ENCODE results near the gene ENTPD6. TPM values are rescaled to one million over a fixed set of nuclear protein-coding genes. Genes with fewer than 3 reads are reported as not detected.

The ENTPD6 gene
- total and polyA plus RNA-seq, 10 donors: 23.0 to 49.6 (median 35.6) TPM

- peak within 1 kb of the TSS; percentile 61 to 92 (median 88) for H3K27ac ChIP-seq
- peaks cover 0 to 7% (median 0%) of the 10 kb centered on the region in 8 donors for H3K9me3 ChIP-seq
- peak within 1 kb of the TSS; percentile 89 to 99 (median 97) for H3K4me3 ChIP-seq
- DNase-seq: peak; percentile 96
- TF ChIP-seq POLR2AphosphoS5 (IDR thresholded peaks at IDR 0.05) (peak; percentile 96 to 98 (median 98)), POLR2A (IDR thresholded peaks at IDR 0.05) (peak in 1 of 3 donors; percentile 78), CTCF (IDR thresholded peaks at IDR 0.05 in 8 of 11, conservative IDR thresholded peaks at IDR 0.05 in 3 of 11) (peak in 2 of 11 experiments; percentile 11 to 14)
- H3K4me1 ChIP-seq: peaks cover 11 to 63% (median 35%) of the 10 kb centered on the region in 6 donors
- peaks cover 0 to 16% (median 0%) of the 10 kb centered on the region in 6 donors for H3K36me3 ChIP-seq
- WGBS, 5 donors: 0 to 1% (median 1%) methylated on average over 30 to 113 of the region's 113 CpGs
- intact Hi-C loops (cut with DNase I; ENCODE audit: low total_unique reads): no loop called here
- no peaks in the 10 kb centered on the region for H3K27me3 ChIP-seq (replicated peaks in 1 of 7)
These were observed 52.7 kb downstream of the ENTPD6 start, which contains the start of gene PYGB for GRCh38 chr20:25247956-25248785. PYGB (plus strand) TSS chr20:25248085; CDS start chr20:25248179, 94 bp downstream.

GRCh38 chr20:25248786-25249172 lies 53.3 kb downstream of the ENTPD6 start:
- intact Hi-C loops (cut with DNase I; ENCODE audit: low total_unique reads): no loop called here
- Histone ChIP-seq H3K9me3 (peaks cover 0 to under 1% (median 0%) of the 10 kb centered on the region in 8 donors), H3K4me1 (peaks cover 11 to 68% (median 35%) of the 10 kb centered on the region in 6 donors), H3K27me3 (replicated peaks in 1 of 7) (no peaks in the 10 kb centered on the region), H3K36me3 (peaks cover 0 to 18% (median 0%) of the 10 kb centered on the region in 6 donors), H3K27ac (peak overlapping the region; percentile 61 to 92 (median 88)), H3K4me3 (peak overlapping the region; percentile 89 to 99 (median 97))
- no peak for DNase-seq
- TF ChIP-seq POLR2AphosphoS5 (IDR thresholded peaks at IDR 0.05): no peak
- no peak for TF ChIP-seq POLR2A (IDR thresholded peaks at IDR 0.05)
- no peak for TF ChIP-seq CTCF (IDR thresholded peaks at IDR 0.05 in 8 of 11, conservative IDR thresholded peaks at IDR 0.05 in 3 of 11)
- 16 to 19% (median 18%) methylated on average over 6 of the region's 6 CpGs for WGBS, 5 donors

GRCh38 chr20:25249198-25249931 lies 53.9 kb downstream of the ENTPD6 start:
- H3K27me3 ChIP-seq (replicated peaks in 1 of 7): no peaks in the 10 kb centered on the region
- H3K36me3 ChIP-seq: peaks cover 0 to 18% (median 0%) of the 10 kb centered on the region in 6 donors
- 61 to 79% (median 76%) methylated on average over 9 of the region's 9 CpGs for WGBS, 5 donors
- peak overlapping the region in 6 of 8 donors; percentile 97 to 99 (median 98) for H3K4me3 ChIP-seq
- intact Hi-C loops (cut with DNase I; ENCODE audit: low total_unique reads): no loop called here
- no peak overlapping the region for H3K27ac ChIP-seq
- H3K4me1 ChIP-seq: peaks cover 11 to 68% (median 35%) of the 10 kb centered on the region in 6 donors
- H3K9me3 ChIP-seq: no peaks in the 10 kb centered on the region
- DNase-seq: no peak
- no peak for TF ChIP-seq POLR2AphosphoS5 (IDR thresholded peaks at IDR 0.05)

GRCh38 chr20:25250508-25250907 lies 55.0 kb downstream of the ENTPD6 start:
- TF ChIP-seq POLR2AphosphoS5 (IDR thresholded peaks at IDR 0.05) (no peak), POLR2A (IDR thresholded peaks at IDR 0.05) (no peak), CTCF (IDR thresholded peaks at IDR 0.05 in 8 of 11, conservative IDR thresholded peaks at IDR 0.05 in 3 of 11) (no peak)
- H3K27me3 ChIP-seq (replicated peaks in 1 of 7): no peaks in the 10 kb centered on the region
- 89 to 98% (median 94%) methylated on average over 3 of the region's 3 CpGs for WGBS, 5 donors
- H3K4me3 ChIP-seq: no peak overlapping the region
- H3K27ac ChIP-seq: no peak overlapping the region
- DNase-seq: no peak
- peaks cover 0 to 24% (median 0%) of the 10 kb centered on the region in 6 donors for H3K36me3 ChIP-seq
- intact Hi-C loops (cut with DNase I; ENCODE audit: low total_unique reads): no loop called here
- H3K4me1 ChIP-seq: peaks cover 11 to 68% (median 35%) of the 10 kb centered on the region in 6 donors
- H3K9me3 ChIP-seq: no peaks in the 10 kb centered on the region

Data from spleen (tissue), 11 donors.